H9 (cell line): ENCODE data around the gene RBM22. TPM values are rescaled to one million over a fixed set of nuclear protein-coding genes. Genes with fewer than 3 reads are reported as not detected.

Source experiments
- DNase-seq: peaks from one replicate; pipeline ENCODE4 v3.0.0-alpha.2; 2017
- H2AFZ ChIP-seq: one replicate; pipeline ENCODE4 v1.6.1; 2013; ENCODE audit warnings: mild to moderate bottlenecking, low read length, control low read depth, moderate library complexity
- H2AK5ac ChIP-seq: 2 replicates; pipeline ENCODE4 v1.6.1; 2013; ENCODE audit warnings: low read length, control low read depth, mixed read lengths; ENCODE audit not compliant: insufficient read length
- H2BK120ac ChIP-seq: one replicate; pipeline ENCODE4 v1.6.1; 2013; ENCODE audit warnings: low read depth, mild to moderate bottlenecking, low read length, control low read depth, inconsistent platforms; ENCODE audit not compliant: poor library complexity, severe bottlenecking
- H2BK12ac ChIP-seq: 2 replicates; pipeline ENCODE4 v1.6.1; 2013; ENCODE audit warnings: low read length, control low read depth, mixed read lengths, low read depth; ENCODE audit not compliant: insufficient read length
- H2BK15ac ChIP-seq: 2 replicates; pipeline ENCODE4 v1.6.1; 2013; ENCODE audit warnings: low read depth, low read length, control low read depth
- H2BK20ac ChIP-seq: one replicate; pipeline ENCODE4 v1.6.1; 2013; ENCODE audit warnings: low read depth, mild to moderate bottlenecking, low read length, control low read depth, inconsistent platforms; ENCODE audit not compliant: poor library complexity, severe bottlenecking
- H2BK5ac ChIP-seq: 2 replicates; pipeline ENCODE4 v1.6.1; 2013; ENCODE audit warnings: low read length, control low read depth, mixed read lengths; ENCODE audit not compliant: insufficient read length
- H3K14ac ChIP-seq: 2 replicates; pipeline ENCODE4 v1.6.1; 2013; ENCODE audit warnings: low read length, control low read depth; ENCODE audit not compliant: insufficient read depth
- H3K18ac ChIP-seq: 2 replicates; pipeline ENCODE4 v1.6.1; 2013; ENCODE audit warnings: low read depth, mild to moderate bottlenecking, mixed read lengths, low read length, control low read depth; ENCODE audit not compliant: insufficient read length
- H3K23ac ChIP-seq: 2 replicates; pipeline ENCODE4 v1.6.1; 2013; ENCODE audit warnings: low read length, control low read depth, mixed read lengths, low read depth; ENCODE audit not compliant: insufficient read length
- H3K23me2 ChIP-seq: 2 replicates; pipeline ENCODE4 v1.6.1; 2013; ENCODE audit warnings: low read depth, mild to moderate bottlenecking, mixed read lengths, low read length, control low read depth; ENCODE audit not compliant: insufficient read length, poor library complexity, severe bottlenecking
- H3K27ac ChIP-seq: 2 replicates; pipeline ENCODE4 v1.5.1; 2013; ENCODE audit warnings: low read length, control low read depth, mixed read lengths, low read depth; ENCODE audit not compliant: insufficient read length
- H3K27me3 ChIP-seq: 2 replicates; pipeline ENCODE4 v1.6.1; 2013; ENCODE audit warnings: low read length, control low read depth, inconsistent platforms; ENCODE audit not compliant: insufficient read depth
- H3K4ac ChIP-seq: 2 replicates; pipeline ENCODE4 v1.6.1; 2013; ENCODE audit warnings: low read depth, mild to moderate bottlenecking, control low read depth, inconsistent platforms, low read length, moderate library complexity
- H3K4me1 ChIP-seq: 2 replicates; pipeline ENCODE4 v1.6.1; 2013; ENCODE audit warnings: low read length, control low read depth, inconsistent platforms; ENCODE audit not compliant: insufficient read depth
- H3K4me2 ChIP-seq: 2 replicates; pipeline ENCODE4 v1.6.1; 2013; ENCODE audit warnings: low read length, control low read depth, mixed read lengths; ENCODE audit not compliant: insufficient read length, insufficient read depth
- H3K56ac ChIP-seq: 2 replicates; pipeline ENCODE4 v1.6.1; 2013; ENCODE audit warnings: low read depth, mild to moderate bottlenecking, mixed read lengths, low read length, control low read depth; ENCODE audit not compliant: insufficient read length
- H3K79me1 ChIP-seq: 2 replicates; pipeline ENCODE4 v1.6.1; 2013; ENCODE audit warnings: low read depth, mild to moderate bottlenecking, moderate library complexity, low read length, control low read depth, inconsistent platforms; ENCODE audit not compliant: insufficient read depth, poor library complexity, severe bottlenecking
- H3K79me2 ChIP-seq: 2 replicates; pipeline ENCODE4 v1.6.1; 2013; ENCODE audit warnings: low read length, control low read depth, inconsistent platforms; ENCODE audit not compliant: insufficient read depth
- H3K9ac ChIP-seq: 2 replicates; pipeline ENCODE4 v1.6.1; 2013; ENCODE audit warnings: low read length, control low read depth, mixed read lengths; ENCODE audit not compliant: insufficient read length; ENCODE audit errors: extremely low read depth
- H3K9me3 ChIP-seq: one replicate; pipeline ENCODE4 v1.6.1; 2013; ENCODE audit warnings: low read depth, low read length, inconsistent platforms; ENCODE audit not compliant: control insufficient read depth
- H3T11ph ChIP-seq: one replicate; pipeline ENCODE4 v1.6.1; 2013; ENCODE audit warnings: mild to moderate bottlenecking, low read length, control low read depth, inconsistent platforms
- H4K20me1 ChIP-seq: one replicate; pipeline ENCODE4 v1.6.1; 2013; ENCODE audit not compliant: control insufficient read depth, insufficient read length, insufficient read depth
- H4K5ac ChIP-seq: 2 replicates; pipeline ENCODE4 v1.6.1; 2013; ENCODE audit warnings: low read depth, mild to moderate bottlenecking, mixed read lengths, low read length, control low read depth; ENCODE audit not compliant: insufficient read length
- H4K8ac ChIP-seq: replicated peaks from 2 replicates; pipeline ENCODE4 v1.6.1; 2013; ENCODE audit warnings: low read length, control low read depth, mixed read lengths, low read depth; ENCODE audit not compliant: insufficient read length
- H4K91ac ChIP-seq: 2 replicates; pipeline ENCODE4 v1.6.1; 2013; ENCODE audit warnings: low read depth, mild to moderate bottlenecking, moderate library complexity, mixed read lengths, low read length, control low read depth; ENCODE audit not compliant: insufficient read length
- H3K27ac Mint-ChIP-seq, 3 experiments: 2 replicates in 2 of 3; 3 replicates in 1 of 3; pipeline ENCODE4 v1.8.0; 2020 to 2021; ENCODE audit warnings: mixed read lengths in 3 of 3, mild to moderate bottlenecking in 1 of 3, moderate library complexity in 1 of 3
- H3K27me3 Mint-ChIP-seq: 2 replicates; pipeline ENCODE4 v1.8.0; 2021; ENCODE audit warnings: low read depth, mild to moderate bottlenecking, moderate library complexity, mixed read lengths
- H3K36me3 Mint-ChIP-seq, 3 experiments: 2 replicates in 2 of 3; 3 replicates in 1 of 3; pipeline ENCODE4 v1.8.0; 2020 to 2021; ENCODE audit warnings: low read depth in 3 of 3, mixed read lengths in 3 of 3; ENCODE audit not compliant: insufficient read depth in 1 of 3
- H3K4me1 Mint-ChIP-seq, 2 experiments: 2 replicates each; pipeline ENCODE4 v1.8.0; 2020; ENCODE audit warnings: mixed read lengths in 2 of 2
- H3K4me3 Mint-ChIP-seq, 2 experiments: 2 replicates in 1 of 2; 3 replicates in 1 of 2; pipeline ENCODE4 v1.8.0; 2020 to 2021; ENCODE audit warnings: mild to moderate bottlenecking in 2 of 2, mixed read lengths in 2 of 2, moderate library complexity in 1 of 2
- H3K9me3 Mint-ChIP-seq, 2 experiments: 2 replicates in 1 of 2; 3 replicates in 1 of 2; pipeline ENCODE4 v1.8.0; 2020; ENCODE audit warnings: mild to moderate bottlenecking in 2 of 2, mixed read lengths in 2 of 2, moderate library complexity in 1 of 2
- CTCF ChIP-seq: fragments of 200-600 bp; sonication (generic); conservative IDR thresholded peaks from 3 replicates; pipeline ENCODE4 v1.8.0; 2021; ENCODE audit warnings: antibody characterized with exemption, mild to moderate bottlenecking
- WGBS: extraction: QIAGEN DNeasy Blood & Tissue Kit; methylation state at CpG from one replicate; pipeline ENCODE4 v1.1.7; 2013; ENCODE audit warnings: missing lambda C conversion rate, low lambda C conversion rate, mixed read lengths; ENCODE audit not compliant: insufficient read length; ENCODE audit errors: extremely low coverage; 5-methylcytosine and 5-hydroxymethylcytosine counted together
- total RNA-seq: library from RNA; stranded (reverse); gene quantifications from 2 replicates; pipeline ENCODE4 v1.2.1, GENCODE V29; 2021

The RBM22 gene
- total RNA-seq, 1 experiment from 2014 or later = 47.0 TPM

GRCh38 chr5:150655221-150655620 lies 45.6 kb downstream of the RBM22 start:
- no peaks in the 10 kb centered on the region for H3K4me1 ChIP-seq
- H2BK120ac ChIP-seq = no peak overlapping the region
- no peak overlapping the region for H3K4me2 ChIP-seq
- H4K8ac ChIP-seq = no peak overlapping the region
- no peak overlapping the region for H3K23ac ChIP-seq
- H3K23me2 ChIP-seq = peaks cover 4% of the 10 kb centered on the region
- H3T11ph ChIP-seq = no peak overlapping the region
- no peak overlapping the region for H3K9ac ChIP-seq
- no peaks in the 10 kb centered on the region; the same call in 1 of the 2 replicates for H3K27me3 ChIP-seq
- H4K91ac ChIP-seq = no peak overlapping the region
- H3K9me3 Mint-ChIP-seq = no peaks in the 10 kb centered on the region
- H3K18ac ChIP-seq = no peak overlapping the region
- H3K56ac ChIP-seq = no peak overlapping the region
- H3K79me1 ChIP-seq = no peaks in the 10 kb centered on the region
- H3K4ac ChIP-seq = no peak overlapping the region
- H2BK12ac ChIP-seq = peak overlapping the region; percentile 58
- H3K14ac ChIP-seq = no peak overlapping the region
- H2BK20ac ChIP-seq = no peak overlapping the region
- no peak for TF ChIP-seq CTCF
- no peak overlapping the region for H2AFZ ChIP-seq
- H3K4me3 Mint-ChIP-seq = peak overlapping the region in 1 of 2 experiments; percentile 48; a peak in 1 of 5 replicates
- H3K36me3 Mint-ChIP-seq = no peaks in the 10 kb centered on the region; a peak in 1 of 7 replicates
- DNase-seq = no peak
- no peak overlapping the region for H4K5ac ChIP-seq
- H4K20me1 ChIP-seq = no peaks in the 10 kb centered on the region
- no peak overlapping the region; a peak in 1 of 7 replicates for H3K27ac Mint-ChIP-seq
- no peak overlapping the region for H2AK5ac ChIP-seq
- H3K79me2 ChIP-seq = no peaks in the 10 kb centered on the region
- no CpG with 5 or more reads among the region's 3 CpGs for WGBS
- H3K4me1 Mint-ChIP-seq = peaks cover 24 to 50% of the 10 kb centered on the region in 2 experiments
- H3K9me3 ChIP-seq = no peaks in the 10 kb centered on the region
- no peak overlapping the region for H2BK15ac ChIP-seq
- no peak overlapping the region for H3K27ac ChIP-seq
- H3K27me3 Mint-ChIP-seq = peaks cover 20% of the 10 kb centered on the region
- no peak overlapping the region for H2BK5ac ChIP-seq
